Esophagus muscularis mucosa (tissue), 4 donors: ENCODE measurements around the gene PI4K2B.

Experiments
- EP300 ChIP-seq: sonication (generic); formaldehyde crosslinking; IDR thresholded peaks from one replicate; pipeline ENCODE4 v1.6.1; 2017; ENCODE audit warnings: antibody characterized with exemption
- POLR2A ChIP-seq: fragments of 450-650 bp; IDR thresholded peaks from one replicate; pipeline ENCODE4 v1.6.1; 2017; ENCODE audit warnings: antibody characterized with exemption, moderate library complexity, mild to moderate bottlenecking, low read depth
- POLR2AphosphoS5 ChIP-seq, 2 donors: sonication (generic); formaldehyde crosslinking; IDR thresholded peaks; one replicate each; pipeline ENCODE4 v1.6.1; 2017; ENCODE audit warnings: antibody characterized with exemption in 2 of 2
- TF ChIP-seq, protein P1 (sequence below), 3 experiments: fragments of 200-600 bp in 2 of 3; fragments of 450-650 bp in 1 of 3; sonication (generic) in 2 of 3; IDR thresholded peaks; one replicate each; pipeline ENCODE4 v1.5.1; 2017 to 2019; ENCODE audit warnings: antibody characterized with exemption in 3 of 3, mild to moderate bottlenecking in 2 of 3, moderate library complexity in 1 of 3

DNA sequence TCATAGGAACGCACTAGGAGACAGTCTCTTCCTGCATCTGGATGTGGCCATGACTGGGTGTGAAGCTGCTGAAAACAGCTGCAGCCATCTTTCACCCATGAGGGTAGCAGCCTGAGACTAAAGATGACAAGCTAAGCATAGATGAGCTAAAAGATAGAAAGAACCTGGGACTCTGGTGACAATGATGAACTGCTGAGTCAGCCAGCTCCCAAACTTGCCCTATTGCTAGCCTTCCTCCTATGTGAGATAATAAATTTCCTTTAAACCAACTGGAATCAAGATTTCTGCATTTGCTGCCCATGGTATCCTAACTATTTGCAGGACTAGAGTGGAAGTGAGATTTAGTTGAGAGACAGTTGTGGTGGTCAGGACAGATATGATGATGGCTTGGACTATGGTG, 21.0 kb upstream of the PI4K2B start:
- TF ChIP-seq POLR2A: no peak
- no peak for TF ChIP-seq EP300
- TF ChIP-seq POLR2AphosphoS5 (IDR thresholded peaks at IDR 0.05): no peak
- TF ChIP-seq, protein P1, sequence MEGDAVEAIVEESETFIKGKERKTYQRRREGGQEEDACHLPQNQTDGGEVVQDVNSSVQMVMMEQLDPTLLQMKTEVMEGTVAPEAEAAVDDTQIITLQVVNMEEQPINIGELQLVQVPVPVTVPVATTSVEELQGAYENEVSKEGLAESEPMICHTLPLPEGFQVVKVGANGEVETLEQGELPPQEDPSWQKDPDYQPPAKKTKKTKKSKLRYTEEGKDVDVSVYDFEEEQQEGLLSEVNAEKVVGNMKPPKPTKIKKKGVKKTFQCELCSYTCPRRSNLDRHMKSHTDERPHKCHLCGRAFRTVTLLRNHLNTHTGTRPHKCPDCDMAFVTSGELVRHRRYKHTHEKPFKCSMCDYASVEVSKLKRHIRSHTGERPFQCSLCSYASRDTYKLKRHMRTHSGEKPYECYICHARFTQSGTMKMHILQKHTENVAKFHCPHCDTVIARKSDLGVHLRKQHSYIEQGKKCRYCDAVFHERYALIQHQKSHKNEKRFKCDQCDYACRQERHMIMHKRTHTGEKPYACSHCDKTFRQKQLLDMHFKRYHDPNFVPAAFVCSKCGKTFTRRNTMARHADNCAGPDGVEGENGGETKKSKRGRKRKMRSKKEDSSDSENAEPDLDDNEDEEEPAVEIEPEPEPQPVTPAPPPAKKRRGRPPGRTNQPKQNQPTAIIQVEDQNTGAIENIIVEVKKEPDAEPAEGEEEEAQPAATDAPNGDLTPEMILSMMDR (IDR thresholded peaks at IDR 0.05): no peak
